PC-3 (cell line): ENCODE measurements around the gene COA1. TPM values are rescaled to one million over a fixed set of nuclear protein-coding genes. Genes with fewer than 3 reads are reported as not detected.
A peak's percentile ranks its signal among the peaks of the same experiment; 100 is the strongest.

Experiments
- ATAC-seq: fragments of 200-7000 bp; cut with Tn5 transposase; 2 replicates; pipeline ENCODE4 v1.9.1; 2020; ENCODE audit warnings: mild to moderate bottlenecking, moderate library complexity
- BruUV-seq: library from RNA; stranded (reverse); fragments of 400-500 nt; replicated peaks from 2 replicates; lab custom pipeline; 2021; lab: Mats Ljungman, UMichigan
- CTCF ChIA-PET: fragments of 300-600 bp; sonication (Branson Sonifier 250); formaldehyde crosslinking; loops from one replicate; lab custom pipeline; 2022; ENCODE audit warnings: antibody characterized with exemption; lab: Charles Lee
- POLR2A ChIA-PET: fragments of 300-600 bp; sonication (Branson Sonifier 250); formaldehyde crosslinking; loops from one replicate; lab custom pipeline; 2022; ENCODE audit warnings: antibody characterized with exemption; ENCODE audit not compliant: unreplicated experiment; lab: Charles Lee
- DNase-seq: peaks from one replicate; pipeline ENCODE4 v3.0.0-alpha.2; 2015
- H2AFZ ChIP-seq: fragments of 300-600 bp; sonication (generic); 2 replicates; pipeline ENCODE4 v1.6.0; 2016; ENCODE audit warnings: antibody characterized with exemption, low read length
- H3F3A ChIP-seq: fragments of 300-600 bp; sonication (generic); one replicate; pipeline ENCODE4 v1.6.0; 2017; ENCODE audit warnings: antibody characterized with exemption, low read length, control low read depth, mild to moderate bottlenecking; ENCODE audit not compliant: unreplicated experiment
- H3K27ac ChIP-seq: fragments of 300-600 bp; sonication (generic); 2 replicates; pipeline ENCODE4 v1.5.1; 2016; ENCODE audit warnings: mild to moderate bottlenecking, low read length
- H3K27me3 ChIP-seq: fragments of 300-600 bp; sonication (generic); 2 replicates; pipeline ENCODE4 v1.6.1; 2016; ENCODE audit warnings: low read length, mixed read lengths
- H3K36me3 ChIP-seq: fragments of 300-600 bp; sonication (generic); 2 replicates; pipeline ENCODE4 v1.6.1; 2016; ENCODE audit warnings: low read depth, mixed run types, low read length, mixed read lengths
- H3K4me1 ChIP-seq: fragments of 300-600 bp; sonication (generic); 2 replicates; pipeline ENCODE4 v1.5.1; 2016; ENCODE audit warnings: low read length; ENCODE audit not compliant: insufficient read depth
- H3K4me2 ChIP-seq: fragments of 300-600 bp; sonication (generic); 2 replicates; pipeline ENCODE4 v1.6.0; 2016; ENCODE audit warnings: low read length
- H3K4me3 ChIP-seq: fragments of 300-600 bp; sonication (generic); 2 replicates; pipeline ENCODE4 v1.5.1; 2016; ENCODE audit warnings: mild to moderate bottlenecking, low read length, mixed read lengths
- H3K79me2 ChIP-seq: fragments of 300-600 bp; sonication (generic); 2 replicates; pipeline ENCODE4 v1.6.1; 2017; ENCODE audit warnings: low read length, mixed read lengths
- H3K9ac ChIP-seq: fragments of 300-600 bp; sonication (generic); 2 replicates; pipeline ENCODE4 v1.6.0; 2016; ENCODE audit warnings: mild to moderate bottlenecking, low read length
- H3K9me2 ChIP-seq: fragments of 300-600 bp; sonication (generic); replicated peaks from 2 replicates; pipeline ENCODE4 v1.6.1; 2016; ENCODE audit warnings: mixed run types, low read length, mixed read lengths
- H3K9me3 ChIP-seq: fragments of 300-600 bp; sonication (generic); 2 replicates; pipeline ENCODE4 v1.6.1; 2016; ENCODE audit warnings: low read length, mixed read lengths
- H4K20me1 ChIP-seq: fragments of 300-600 bp; sonication (generic); 2 replicates; pipeline ENCODE4 v1.6.1; 2016; ENCODE audit warnings: low read length, mixed read lengths
- EZH2 ChIP-seq: fragments of 300-600 bp; sonication (generic); IDR thresholded peaks from one replicate; pipeline ENCODE4 v1.6.1; 2017; ENCODE audit warnings: antibody characterized with exemption, mild to moderate bottlenecking, low read length; ENCODE audit not compliant: unreplicated experiment
- EZH2phosphoT487 ChIP-seq: fragments of 300-600 bp; sonication (generic); IDR thresholded peaks from 2 replicates; pipeline ENCODE4 v1.6.1; 2018; ENCODE audit warnings: mild to moderate bottlenecking, antibody characterized with exemption, low read length, borderline replicate concordance
- intact Hi-C: fragments of 100-400 bp; cut with micrococcal nuclease; formaldehyde crosslinking; loops from 2 replicates; pipeline ENCODE4 v1.9.0; 2023
- total RNA-seq: library from RNA; depleted of rRNA; stranded (reverse); fragments of >200 nt; gene quantifications from 2 replicates; pipeline ENCODE4 v1.2.3, GENCODE V29; 2014
- TF ChIP-seq, protein P1 (sequence below): fragments of 300-600 bp; sonication (generic); conservative IDR thresholded peaks from 2 replicates; pipeline ENCODE4 v1.5.1; 2017; ENCODE audit warnings: antibody characterized with exemption, low read depth, mild to moderate bottlenecking, low read length

Gene COA1
- total RNA-seq, 1 experiment from 2014 or later = 82.0 TPM

DNA sequence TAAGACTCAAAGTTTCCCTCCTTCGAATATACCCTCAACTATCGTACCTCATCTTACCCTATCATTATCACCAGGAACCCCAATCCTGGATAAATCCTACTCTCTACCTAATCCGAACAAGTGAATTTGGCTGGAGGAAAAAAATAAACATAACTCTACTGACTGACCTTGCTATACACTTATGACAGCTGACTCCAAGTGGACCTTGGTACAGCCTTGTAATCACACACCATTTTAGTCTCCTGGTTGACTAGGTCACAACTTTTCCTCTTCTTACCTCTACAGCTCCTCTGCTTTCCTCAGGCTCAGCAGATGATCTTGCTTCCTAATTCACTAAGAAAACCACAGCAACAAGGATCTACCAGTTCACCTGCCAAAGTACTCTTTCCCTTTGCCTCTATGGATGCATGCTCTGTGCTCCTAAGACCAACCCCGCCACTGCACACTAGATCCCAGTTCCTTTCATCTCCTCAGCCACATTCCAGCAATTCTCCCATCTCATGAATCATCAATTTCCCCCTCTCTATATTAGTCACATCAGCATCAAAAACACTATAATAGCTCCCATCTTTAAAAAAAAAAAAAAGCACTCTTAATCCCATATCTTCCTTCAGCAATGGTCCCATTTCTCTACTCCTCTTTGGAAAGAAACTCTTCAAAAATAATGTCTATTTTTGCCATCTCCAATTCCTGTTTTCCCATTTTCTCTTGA lies 35.5 kb downstream of the COA1 start:
- intact Hi-C loops = loop anchor here (2.0 kb wide), 2 partner anchors 19 to 45 kb away; no protein-coding TSS in a partner anchor
- Histone ChIP-seq H3K4me3 (no peak overlapping the region), H4K20me1 (no peaks in the 10 kb centered on the region), H3K9me3 (no peaks in the 10 kb centered on the region), H3K27me3 (no peaks in the 10 kb centered on the region), H3K9me2 (no peaks in the 10 kb centered on the region), H3K27ac (peak overlapping the region; percentile 75), H3K4me1 (peaks cover 56% of the 10 kb centered on the region), H3K9ac (peak overlapping the region; percentile 12; the same call in 1 of the 2 replicates), H3F3A (peaks cover 5% of the 10 kb centered on the region), H3K36me3 (no peaks in the 10 kb centered on the region), H3K4me2 (peak overlapping the region; percentile 52), H2AFZ (no peak overlapping the region), H3K79me2 (peaks cover 98% of the 10 kb centered on the region)
- DNase-seq (peak; percentile 66), ATAC-seq (peak; percentile 44)
- ChIA-PET POLR2A (interaction anchor here (0.6 to 2.1 kb wide), 2 partner anchors 111 to 1001 kb away, joined by 4 to 45 read pairs; partner anchors contain the start of gene STK17A), CTCF (interaction anchor here (0.6 kb wide), 1 partner anchor 111 kb away, joined by 3 read pairs; the partner anchor contains the start of gene STK17A)
- BruUV-seq = no TSS peak
- TF ChIP-seq EZH2phosphoT487 = no peak
- TF ChIP-seq, protein P1, sequence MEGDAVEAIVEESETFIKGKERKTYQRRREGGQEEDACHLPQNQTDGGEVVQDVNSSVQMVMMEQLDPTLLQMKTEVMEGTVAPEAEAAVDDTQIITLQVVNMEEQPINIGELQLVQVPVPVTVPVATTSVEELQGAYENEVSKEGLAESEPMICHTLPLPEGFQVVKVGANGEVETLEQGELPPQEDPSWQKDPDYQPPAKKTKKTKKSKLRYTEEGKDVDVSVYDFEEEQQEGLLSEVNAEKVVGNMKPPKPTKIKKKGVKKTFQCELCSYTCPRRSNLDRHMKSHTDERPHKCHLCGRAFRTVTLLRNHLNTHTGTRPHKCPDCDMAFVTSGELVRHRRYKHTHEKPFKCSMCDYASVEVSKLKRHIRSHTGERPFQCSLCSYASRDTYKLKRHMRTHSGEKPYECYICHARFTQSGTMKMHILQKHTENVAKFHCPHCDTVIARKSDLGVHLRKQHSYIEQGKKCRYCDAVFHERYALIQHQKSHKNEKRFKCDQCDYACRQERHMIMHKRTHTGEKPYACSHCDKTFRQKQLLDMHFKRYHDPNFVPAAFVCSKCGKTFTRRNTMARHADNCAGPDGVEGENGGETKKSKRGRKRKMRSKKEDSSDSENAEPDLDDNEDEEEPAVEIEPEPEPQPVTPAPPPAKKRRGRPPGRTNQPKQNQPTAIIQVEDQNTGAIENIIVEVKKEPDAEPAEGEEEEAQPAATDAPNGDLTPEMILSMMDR = no peak
- TF ChIP-seq EZH2 = no peak

DNA sequence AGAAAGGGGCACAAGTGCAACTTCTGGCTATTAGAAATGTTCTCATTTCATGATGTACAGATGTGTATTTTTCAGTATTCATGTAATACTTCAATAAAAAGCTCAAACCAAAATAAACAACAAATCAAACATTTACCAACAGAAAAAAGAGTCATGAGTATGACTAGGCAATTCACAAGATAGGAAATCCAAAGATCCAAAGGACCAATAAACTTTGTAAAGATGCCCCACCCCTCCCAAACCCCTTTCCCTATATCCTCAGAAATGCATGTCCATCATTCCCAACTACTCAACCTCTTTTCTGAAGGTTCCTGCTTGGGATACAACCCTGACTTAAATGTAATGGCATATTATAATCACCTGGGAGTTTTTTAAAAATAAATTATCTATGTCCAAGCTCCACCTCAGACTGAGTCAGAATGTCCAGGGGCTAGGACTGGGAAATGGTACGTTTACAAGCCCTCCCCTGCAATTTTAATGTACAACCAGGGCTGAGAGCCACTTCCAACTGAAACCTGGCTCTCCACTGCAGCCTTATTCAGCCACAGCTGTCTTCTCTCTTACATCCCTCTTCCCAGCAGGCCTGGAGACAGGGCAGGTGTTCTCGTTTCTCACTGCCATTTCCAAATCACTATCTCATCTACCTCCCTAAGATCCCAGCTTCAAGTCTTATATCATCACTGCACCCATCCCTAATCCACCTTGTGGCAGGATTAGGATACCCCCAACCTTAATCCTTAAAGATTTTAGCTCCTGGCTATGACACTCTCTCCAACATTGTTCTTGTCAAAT lies 36.5 kb downstream of the COA1 start:
- Histone ChIP-seq H3K4me1 (peaks cover 46% of the 10 kb centered on the region), H4K20me1 (no peaks in the 10 kb centered on the region), H3F3A (peaks cover 5% of the 10 kb centered on the region), H3K9me2 (no peaks in the 10 kb centered on the region), H3K36me3 (no peaks in the 10 kb centered on the region), H3K79me2 (peaks cover 98% of the 10 kb centered on the region), H3K4me2 (peak overlapping the region; percentile 52), H3K9me3 (no peaks in the 10 kb centered on the region), H2AFZ (no peak overlapping the region), H3K9ac (peak overlapping the region; percentile 12; the same call in 1 of the 2 replicates), H3K27ac (peak overlapping the region; percentile 75), H3K4me3 (no peak overlapping the region), H3K27me3 (no peaks in the 10 kb centered on the region)
- TF ChIP-seq, protein P1 = no peak
- TF ChIP-seq EZH2phosphoT487 = no peak
- TF ChIP-seq EZH2 = no peak
- DNase-seq = peak; percentile 75
- peak; percentile 87 for ATAC-seq
- CTCF ChIA-PET = interaction anchor here (0.5 to 1.4 kb wide), 3 partner anchors 41 to 110 kb away, joined by 3 to 20 read pairs (median 3); partner anchors contain the start of gene STK17A
- TSS peak; percentile 79 for BruUV-seq
- POLR2A ChIA-PET = interaction anchor here (0.5 to 2.1 kb wide), 5 partner anchors 10 to 149 kb away, joined by 3 to 45 read pairs (median 3); partner anchors contain the start of gene STK17A
- intact Hi-C loops = loop anchor here (2.0 kb wide), 2 partner anchors 18 to 44 kb away; no protein-coding TSS in a partner anchor
